ENCODE measurements around the gene MVB12B. TPM values are rescaled to one million over a fixed set of nuclear protein-coding genes. Genes with fewer than 3 reads are reported as not detected.

The MVB12B gene
- total and polyA plus RNA-seq, 2 of the 13 experiments (the other 11 are each of a cell fraction or from before 2014, with no cell fraction given) = 12.1 to 30.1 TPM

- Histone ChIP-seq H3K4me2 (ENCODE audit: low read depth, low read length) (peak overlapping the region; percentile 84), H3K27ac (ENCODE audit: extremely low read length, insufficient read depth, low read length) (peak overlapping the region; percentile 86)
- ATAC-seq = no peak
These were observed 48.8 kb downstream of the MVB12B start for GRCh38 chr9:126375386-126375785.

More at GRCh38 chr9:126375386-126375785, 48.8 kb downstream of the MVB12B start:
- ChIA-PET CTCF (ENCODE audit: low intra/inter-chr PET ratio, low total read pairs) (no interaction called here), POLR2A (interaction anchor here (2.1 to 7.7 kb wide), 4 partner anchors 11 to 49 kb away, joined by 5 to 101 read pairs (median 28); partner anchors contain the start of gene MVB12B)
- Histone ChIP-seq H3K4me3 (replicated peaks in 1 of 3; ENCODE audit: insufficient read depth in 1 of 3, low read depth in 2 of 3, low read length in 3 of 3) (peak overlapping the region; percentile 39 to 65 (median 46)), H3K79me2 (ENCODE audit: insufficient read depth, low read length) (peaks cover 32% of the 10 kb centered on the region), H3K27me3 (ENCODE audit: control insufficient read depth in 1 of 2, insufficient read depth in 2 of 2, low read length in 2 of 2) (no peaks in the 10 kb centered on the region), H2AFZ (ENCODE audit: low read length) (no peak overlapping the region), H3K9ac (ENCODE audit: insufficient read depth, low read depth, low read length) (peak overlapping the region; percentile 64), H3K36me3 (replicated peaks in 1 of 2; ENCODE audit: control insufficient read depth in 1 of 2, insufficient read depth in 2 of 2, low read length in 2 of 2) (no peaks in the 10 kb centered on the region; a peak in 1 of 5 replicates), H4K20me1 (ENCODE audit: insufficient read depth, low read length) (no peaks in the 10 kb centered on the region), H3K4me1 (ENCODE audit: insufficient read depth, low read length) (peaks cover 97% of the 10 kb centered on the region), H3K9me3 (ENCODE audit: low read length) (no peaks in the 10 kb centered on the region)
- intact Hi-C loops (cut with micrococcal nuclease; ENCODE audit: unreplicated experiment) (no loop called here), in situ Hi-C loops (cut with HindIII; ENCODE audit: extremely low pct_ligation_motif_present, low pct_unique_long_range_greater_than_20kb) (no loop called here)
- 8% methylated on average over 7 of the region's 7 CpGs for WGBS (ENCODE audit: low lambda C conversion rate)
- FAIRE-seq = no peak
- peak; percentile 20 for DNase-seq (ENCODE audit: low spot score)
- no TSS peak for BruUV-seq (replicated peaks)
- TF ChIP-seq GATAD2A (CRISPR knock-in tag; IDR thresholded peaks at IDR 0.05) = peak; percentile 31; the same call in 1 of the 2 replicates
- TF ChIP-seq SALL1 (CRISPR knock-in tag; IDR thresholded peaks at IDR 0.05) = 0 out of 2 replicates have a peak, but pooled peaks have one; percentile 23
- TF ChIP-seq ONECUT2 (CRISPR knock-in tag; IDR thresholded peaks at IDR 0.05) = peak; percentile 69; the same call in 1 of the 2 replicates
- TF ChIP-seq, protein P1, sequence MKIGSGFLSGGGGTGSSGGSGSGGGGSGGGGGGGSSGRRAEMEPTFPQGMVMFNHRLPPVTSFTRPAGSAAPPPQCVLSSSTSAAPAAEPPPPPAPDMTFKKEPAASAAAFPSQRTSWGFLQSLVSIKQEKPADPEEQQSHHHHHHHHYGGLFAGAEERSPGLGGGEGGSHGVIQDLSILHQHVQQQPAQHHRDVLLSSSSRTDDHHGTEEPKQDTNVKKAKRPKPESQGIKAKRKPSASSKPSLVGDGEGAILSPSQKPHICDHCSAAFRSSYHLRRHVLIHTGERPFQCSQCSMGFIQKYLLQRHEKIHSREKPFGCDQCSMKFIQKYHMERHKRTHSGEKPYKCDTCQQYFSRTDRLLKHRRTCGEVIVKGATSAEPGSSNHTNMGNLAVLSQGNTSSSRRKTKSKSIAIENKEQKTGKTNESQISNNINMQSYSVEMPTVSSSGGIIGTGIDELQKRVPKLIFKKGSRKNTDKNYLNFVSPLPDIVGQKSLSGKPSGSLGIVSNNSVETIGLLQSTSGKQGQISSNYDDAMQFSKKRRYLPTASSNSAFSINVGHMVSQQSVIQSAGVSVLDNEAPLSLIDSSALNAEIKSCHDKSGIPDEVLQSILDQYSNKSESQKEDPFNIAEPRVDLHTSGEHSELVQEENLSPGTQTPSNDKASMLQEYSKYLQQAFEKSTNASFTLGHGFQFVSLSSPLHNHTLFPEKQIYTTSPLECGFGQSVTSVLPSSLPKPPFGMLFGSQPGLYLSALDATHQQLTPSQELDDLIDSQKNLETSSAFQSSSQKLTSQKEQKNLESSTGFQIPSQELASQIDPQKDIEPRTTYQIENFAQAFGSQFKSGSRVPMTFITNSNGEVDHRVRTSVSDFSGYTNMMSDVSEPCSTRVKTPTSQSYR (CRISPR knock-in tag; IDR thresholded peaks at IDR 0.05; ENCODE audit: borderline replicate concordance) = no peak
- no peak for TF ChIP-seq PCBP1 (IDR thresholded peaks at IDR 0.05; ENCODE audit: borderline replicate concordance, low read depth, low read length)
- TF ChIP-seq, protein P2, sequence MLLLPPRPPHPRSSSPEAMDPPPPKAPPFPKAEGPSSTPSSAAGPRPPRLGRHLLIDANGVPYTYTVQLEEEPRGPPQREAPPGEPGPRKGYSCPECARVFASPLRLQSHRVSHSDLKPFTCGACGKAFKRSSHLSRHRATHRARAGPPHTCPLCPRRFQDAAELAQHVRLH (CRISPR knock-in tag; IDR thresholded peaks at IDR 0.05; ENCODE audit: borderline replicate concordance, low read depth) = no peak
- no peak for TF ChIP-seq AHR (CRISPR knock-in tag; IDR thresholded peaks at IDR 0.05)
- TF ChIP-seq RXRB (CRISPR knock-in tag; IDR thresholded peaks at IDR 0.05; ENCODE audit: borderline replicate concordance) = no peak
- no peak for TF ChIP-seq ZHX1 (CRISPR knock-in tag; IDR thresholded peaks at IDR 0.05; ENCODE audit: low read depth)
- TF ChIP-seq, protein P3, sequence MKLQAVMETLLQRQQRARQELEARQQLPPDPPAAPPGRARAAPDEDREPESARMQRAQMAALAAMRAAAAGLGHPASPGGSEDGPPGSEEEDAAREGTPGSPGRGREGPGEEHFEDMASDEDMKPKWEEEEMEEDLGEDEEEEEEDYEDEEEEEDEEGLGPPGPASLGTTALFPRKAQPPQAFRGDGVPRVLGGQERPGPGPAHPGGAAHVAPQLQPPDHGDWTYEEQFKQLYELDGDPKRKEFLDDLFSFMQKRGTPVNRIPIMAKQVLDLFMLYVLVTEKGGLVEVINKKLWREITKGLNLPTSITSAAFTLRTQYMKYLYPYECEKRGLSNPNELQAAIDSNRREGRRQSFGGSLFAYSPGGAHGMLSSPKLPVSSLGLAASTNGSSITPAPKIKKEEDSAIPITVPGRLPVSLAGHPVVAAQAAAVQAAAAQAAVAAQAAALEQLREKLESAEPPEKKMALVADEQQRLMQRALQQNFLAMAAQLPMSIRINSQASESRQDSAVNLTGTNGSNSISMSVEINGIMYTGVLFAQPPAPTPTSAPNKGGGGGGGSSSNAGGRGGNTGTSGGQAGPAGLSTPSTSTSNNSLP (IDR thresholded peaks at IDR 0.05; ENCODE audit: low read depth, low read length) = no peak
- TF ChIP-seq EHMT2 (IDR thresholded peaks at IDR 0.05; ENCODE audit: borderline replicate concordance, low read depth, low read length) = no peak
- TF ChIP-seq SAP130 (CRISPR knock-in tag; IDR thresholded peaks at IDR 0.05; ENCODE audit: low read depth) = peak; percentile 42; the same call in 1 of the 2 replicates
- TF ChIP-seq ZNF12 (CRISPR knock-in tag; IDR thresholded peaks at IDR 0.05) = 0 out of 2 replicates have a peak, but pooled peaks have one; percentile 19
- 0 out of 2 replicates have a peak, but pooled peaks have one; percentile 32 for TF ChIP-seq ELF3 (CRISPR knock-in tag; IDR thresholded peaks at IDR 0.05)
- TF ChIP-seq ZNF883 (CRISPR knock-in tag; IDR thresholded peaks at IDR 0.05; ENCODE audit: not compliant biosample characterization) = no peak
